Measurements from ENCODE around the gene SEMA3D. TPM values are rescaled to one million over a fixed set of nuclear protein-coding genes. Genes with fewer than 3 reads are reported as not detected.

The SEMA3D gene
- total RNA-seq, 1 experiment from 2014 or later, result 1.4 TPM

DNA sequence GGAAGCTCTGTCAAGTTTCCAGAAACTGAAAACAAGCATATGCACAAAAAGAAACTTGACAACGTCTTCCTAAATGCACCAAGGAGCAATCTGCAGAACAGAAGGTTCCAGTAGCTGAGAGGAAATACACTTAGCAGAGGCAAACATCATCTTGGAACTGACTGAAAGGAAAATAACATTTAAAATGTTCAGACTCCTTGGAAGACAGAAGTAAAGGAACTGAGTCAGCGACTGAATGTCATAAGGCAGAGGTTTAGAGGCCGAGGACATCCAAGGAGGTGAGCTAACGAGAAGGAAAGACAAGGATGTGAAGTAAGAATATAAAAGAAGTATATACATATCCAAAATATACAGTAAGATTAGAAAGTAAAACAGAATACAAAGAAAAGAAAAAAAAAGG is 24.1 kb downstream of the SEMA3D start:
- TF ChIP-seq POLR2AphosphoS5 (IDR thresholded peaks at IDR 0.05; ENCODE audit: low read depth, low read length) (no peak), SRF (IDR thresholded peaks at IDR 0.05; ENCODE audit: low read depth) (no peak), SIN3A (IDR thresholded peaks at IDR 0.05; ENCODE audit: low read depth) (no peak), SP1 (IDR thresholded peaks at IDR 0.05; ENCODE audit: low read depth) (no peak), YY1 (IDR thresholded peaks at IDR 0.05; ENCODE audit: extremely low read depth, insufficient replicate concordance, low read depth, low read length) (no peak), TCF7L2 (IDR thresholded peaks at IDR 0.05; ENCODE audit: borderline replicate concordance, extremely low read depth, insufficient read depth, insufficient read length) (no peak), POLR2A (IDR thresholded peaks at IDR 0.05; ENCODE audit: borderline replicate concordance, extremely low read depth, insufficient read depth, insufficient read length) (no peak), RAD21 (IDR thresholded peaks at IDR 0.05; ENCODE audit: low read depth) (no peak)
- TF ChIP-seq, protein P1, sequence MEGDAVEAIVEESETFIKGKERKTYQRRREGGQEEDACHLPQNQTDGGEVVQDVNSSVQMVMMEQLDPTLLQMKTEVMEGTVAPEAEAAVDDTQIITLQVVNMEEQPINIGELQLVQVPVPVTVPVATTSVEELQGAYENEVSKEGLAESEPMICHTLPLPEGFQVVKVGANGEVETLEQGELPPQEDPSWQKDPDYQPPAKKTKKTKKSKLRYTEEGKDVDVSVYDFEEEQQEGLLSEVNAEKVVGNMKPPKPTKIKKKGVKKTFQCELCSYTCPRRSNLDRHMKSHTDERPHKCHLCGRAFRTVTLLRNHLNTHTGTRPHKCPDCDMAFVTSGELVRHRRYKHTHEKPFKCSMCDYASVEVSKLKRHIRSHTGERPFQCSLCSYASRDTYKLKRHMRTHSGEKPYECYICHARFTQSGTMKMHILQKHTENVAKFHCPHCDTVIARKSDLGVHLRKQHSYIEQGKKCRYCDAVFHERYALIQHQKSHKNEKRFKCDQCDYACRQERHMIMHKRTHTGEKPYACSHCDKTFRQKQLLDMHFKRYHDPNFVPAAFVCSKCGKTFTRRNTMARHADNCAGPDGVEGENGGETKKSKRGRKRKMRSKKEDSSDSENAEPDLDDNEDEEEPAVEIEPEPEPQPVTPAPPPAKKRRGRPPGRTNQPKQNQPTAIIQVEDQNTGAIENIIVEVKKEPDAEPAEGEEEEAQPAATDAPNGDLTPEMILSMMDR (IDR thresholded peaks at IDR 0.05 in 2 of 3, conservative IDR thresholded peaks at IDR 0.05 in 1 of 3; ENCODE audit: borderline replicate concordance in 1 of 3, insufficient read depth in 1 of 3, low read depth in 2 of 3, low read length in 2 of 3), result no peak
- Histone ChIP-seq H4K20me1 (ENCODE audit: insufficient read depth) (no peaks in the 10 kb centered on the region), H3K27ac (ENCODE audit: low read depth, low read length) (no peak overlapping the region), H3K4me1 (ENCODE audit: control insufficient read depth in 1 of 2, insufficient read depth in 2 of 2, low read length in 2 of 2) (no peaks in the 10 kb centered on the region), H3K4me3 (replicated peaks in 1 of 2; ENCODE audit: low read depth in 1 of 2, low read length in 2 of 2) (no peak overlapping the region), H3K27me3 (ENCODE audit: insufficient read depth, low read length) (no peaks in the 10 kb centered on the region), H3K9ac (ENCODE audit: low read length) (no peak overlapping the region), H3K79me2 (ENCODE audit: insufficient read depth, low read length) (no peaks in the 10 kb centered on the region), H3K9me2 (ENCODE audit: insufficient read depth) (no peaks in the 10 kb centered on the region), H3K36me3 (ENCODE audit: control insufficient read depth in 1 of 2, insufficient read depth in 2 of 2, low read length in 2 of 2) (no peaks in the 10 kb centered on the region), H2AFZ (ENCODE audit: low read depth, low read length, poor library complexity, severe bottlenecking) (no peak overlapping the region), H3K9me3 (ENCODE audit: control insufficient read depth in 1 of 2, insufficient read depth in 1 of 2, low read depth in 1 of 2, low read length in 2 of 2) (no peaks in the 10 kb centered on the region), H3K4me2 (ENCODE audit: low read length) (no peak overlapping the region)
- no TSS peak for BruUV-seq (replicated peaks)
- RAD21 ChIA-PET (ENCODE audit: low non-redundant PET in 1 of 2, low total read pairs in 2 of 2, uncharacterized antibody in 2 of 2, unreplicated experiment in 2 of 2), result no interaction called here
- DNase-seq (ENCODE audit: low read depth, low spot score) (no peak), ATAC-seq (no peak)
- POLR2A ChIA-PET, result no interaction called here
- CTCF ChIA-PET, result no interaction called here
- intact Hi-C loops (cut with micrococcal nuclease), result no loop called here

DNA sequence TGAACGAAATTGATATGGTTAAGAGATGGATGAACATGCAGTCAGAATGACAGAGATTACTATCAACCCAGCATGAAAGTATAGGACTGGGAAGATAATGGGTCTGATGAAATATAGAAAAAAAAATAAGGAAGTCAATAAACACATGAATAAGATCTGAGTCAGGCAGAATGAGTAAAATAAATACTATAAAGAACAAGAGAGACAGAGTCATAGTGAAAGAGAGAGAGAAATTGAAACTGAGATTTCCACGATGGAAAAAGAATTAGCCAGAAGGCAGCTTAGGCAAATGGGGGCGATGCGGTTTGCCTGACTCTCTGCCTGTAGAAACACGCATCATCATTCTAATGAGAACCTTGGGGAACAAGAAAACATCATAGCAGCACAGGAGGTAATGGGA is 26.6 kb downstream of the SEMA3D start:
- no peaks in the 10 kb centered on the region for H3K27me3 ChIP-seq (ENCODE audit: insufficient read depth, low read length)
- ChIA-PET CTCF (no interaction called here), POLR2A (no interaction called here), RAD21 (ENCODE audit: low non-redundant PET in 1 of 2, low total read pairs in 2 of 2, uncharacterized antibody in 2 of 2, unreplicated experiment in 2 of 2) (no interaction called here)
- no peak overlapping the region for H3K9ac ChIP-seq (ENCODE audit: low read length)
- H3K36me3 ChIP-seq (ENCODE audit: control insufficient read depth in 1 of 2, insufficient read depth in 2 of 2, low read length in 2 of 2), result no peaks in the 10 kb centered on the region
- ATAC-seq, result no peak
- H3K4me2 ChIP-seq (ENCODE audit: low read length), result no peak overlapping the region
- no peak overlapping the region for H2AFZ ChIP-seq (ENCODE audit: low read depth, low read length, poor library complexity, severe bottlenecking)
- no peaks in the 10 kb centered on the region for H3K9me2 ChIP-seq (ENCODE audit: insufficient read depth)
- H4K20me1 ChIP-seq (ENCODE audit: insufficient read depth), result no peaks in the 10 kb centered on the region
- no peaks in the 10 kb centered on the region for H3K4me1 ChIP-seq (ENCODE audit: control insufficient read depth in 1 of 2, insufficient read depth in 2 of 2, low read length in 2 of 2)
- intact Hi-C loops (cut with micrococcal nuclease), result no loop called here
- H3K79me2 ChIP-seq (ENCODE audit: insufficient read depth, low read length), result no peaks in the 10 kb centered on the region
- BruUV-seq (replicated peaks), result no TSS peak
- no peak for DNase-seq (ENCODE audit: low read depth, low spot score)
- TF ChIP-seq, protein P2, sequence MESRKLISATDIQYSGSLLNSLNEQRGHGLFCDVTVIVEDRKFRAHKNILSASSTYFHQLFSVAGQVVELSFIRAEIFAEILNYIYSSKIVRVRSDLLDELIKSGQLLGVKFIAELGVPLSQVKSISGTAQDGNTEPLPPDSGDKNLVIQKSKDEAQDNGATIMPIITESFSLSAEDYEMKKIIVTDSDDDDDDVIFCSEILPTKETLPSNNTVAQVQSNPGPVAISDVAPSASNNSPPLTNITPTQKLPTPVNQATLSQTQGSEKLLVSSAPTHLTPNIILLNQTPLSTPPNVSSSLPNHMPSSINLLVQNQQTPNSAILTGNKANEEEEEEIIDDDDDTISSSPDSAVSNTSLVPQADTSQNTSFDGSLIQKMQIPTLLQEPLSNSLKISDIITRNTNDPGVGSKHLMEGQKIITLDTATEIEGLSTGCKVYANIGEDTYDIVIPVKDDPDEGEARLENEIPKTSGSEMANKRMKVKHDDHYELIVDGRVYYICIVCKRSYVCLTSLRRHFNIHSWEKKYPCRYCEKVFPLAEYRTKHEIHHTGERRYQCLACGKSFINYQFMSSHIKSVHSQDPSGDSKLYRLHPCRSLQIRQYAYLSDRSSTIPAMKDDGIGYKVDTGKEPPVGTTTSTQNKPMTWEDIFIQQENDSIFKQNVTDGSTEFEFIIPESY (IDR thresholded peaks at IDR 0.05; ENCODE audit: extremely low read depth, insufficient replicate concordance, low read length), result no peak
- TF ChIP-seq SRF (IDR thresholded peaks at IDR 0.05; ENCODE audit: low read depth), result no peak
- no peak for TF ChIP-seq ZNF274 (IDR thresholded peaks at IDR 0.05; ENCODE audit: low read depth, low read length)
- TF ChIP-seq RAD21 (IDR thresholded peaks at IDR 0.05; ENCODE audit: low read depth), result no peak
- no peak for TF ChIP-seq TCF7L2 (IDR thresholded peaks at IDR 0.05; ENCODE audit: borderline replicate concordance, extremely low read depth, insufficient read depth, insufficient read length)
- no peak for TF ChIP-seq FOSL1 (IDR thresholded peaks at IDR 0.05; ENCODE audit: low read depth)
- no peak for TF ChIP-seq ZFX (IDR thresholded peaks at IDR 0.05)
- no peak for TF ChIP-seq EGR1 (IDR thresholded peaks at IDR 0.05; ENCODE audit: low read depth)
- TF ChIP-seq CEBPB (IDR thresholded peaks at IDR 0.05; ENCODE audit: low read depth), result no peak
- TF ChIP-seq CBX3 (IDR thresholded peaks at IDR 0.05; ENCODE audit: low read depth), result no peak
- no peak for TF ChIP-seq YY1 (IDR thresholded peaks at IDR 0.05; ENCODE audit: extremely low read depth, insufficient replicate concordance, low read depth, low read length)
- no peak for TF ChIP-seq SP1 (IDR thresholded peaks at IDR 0.05; ENCODE audit: low read depth)
- no peaks in the 10 kb centered on the region for H3K9me3 ChIP-seq (ENCODE audit: control insufficient read depth in 1 of 2, insufficient read depth in 1 of 2, low read depth in 1 of 2, low read length in 2 of 2)
- no peak overlapping the region for H3K4me3 ChIP-seq (replicated peaks in 1 of 2; ENCODE audit: low read depth in 1 of 2, low read length in 2 of 2)
- no peak overlapping the region for H3K27ac ChIP-seq (ENCODE audit: low read depth, low read length)
